Activated CD4-positive, alpha-beta T cell treated with anti-CD3 and anti-CD28 coated beads for 36 hours (primary cell): ENCODE data around the gene FMNL2. TPM values are rescaled to one million over a fixed set of nuclear protein-coding genes. Genes with fewer than 3 reads are reported as not detected.
A peak's percentile ranks its signal among the peaks of the same experiment; 100 is the strongest.

Source experiments
- ATAC-seq: fragments of 200-7000 bp; cut with Tn5 transposase; one replicate; pipeline ENCODE4 v1.10.0; 2021; ENCODE audit warnings: mild to moderate bottlenecking, moderate library complexity
- CTCF ChIA-PET: fragments of 350-600 bp; sonication (Branson Sonifier 250); formaldehyde crosslinking; loops from one replicate; lab custom pipeline; 2021; ENCODE audit warnings: antibody characterized with exemption; lab: Charles Lee
- POLR2A ChIA-PET: fragments of 350-600 bp; sonication (Branson Sonifier 250); formaldehyde crosslinking; loops from one replicate; lab custom pipeline; 2021; ENCODE audit warnings: antibody characterized with exemption, inconsistent platforms; lab: Charles Lee
- DNase-seq: peaks from one replicate; pipeline ENCODE4 v3.0.0-alpha.2; 2020
- H3K27ac Mint-ChIP-seq: one replicate; pipeline ENCODE4 v1.8.0; 2021; ENCODE audit warnings: mixed read lengths
- H3K27me3 Mint-ChIP-seq: one replicate; pipeline ENCODE4 v1.8.0; 2021; ENCODE audit warnings: mixed read lengths
- H3K36me3 Mint-ChIP-seq: one replicate; pipeline ENCODE4 v1.8.0; 2021; ENCODE audit warnings: low read depth, mixed read lengths
- H3K4me1 Mint-ChIP-seq: one replicate; pipeline ENCODE4 v1.8.0; 2021; ENCODE audit warnings: mixed read lengths
- H3K4me3 Mint-ChIP-seq: one replicate; pipeline ENCODE4 v1.8.0; 2021; ENCODE audit warnings: mild to moderate bottlenecking, moderate library complexity, mixed read lengths
- H3K9me3 Mint-ChIP-seq: one replicate; pipeline ENCODE4 v1.8.0; 2021; ENCODE audit warnings: low read depth, mixed read lengths
- intact Hi-C, 2 experiments: fragments of 100-400 bp; cut with DNase I in 1 of 2; cut with micrococcal nuclease in 1 of 2; formaldehyde crosslinking; loops; one replicate each; pipeline versions ENCODE4 v1.14.2 to v1.15.1; 2022 to 2024; cut with DNase I, micrococcal nuclease
- total RNA-seq, 2 experiments: library from RNA; stranded (reverse); gene quantifications; one replicate each; pipeline ENCODE4 v1.2.3, GENCODE V29; 2021

FMNL2 gene
- total RNA-seq, 2 experiments from 2014 or later, result 3.0 to 3.3 TPM

DNA sequence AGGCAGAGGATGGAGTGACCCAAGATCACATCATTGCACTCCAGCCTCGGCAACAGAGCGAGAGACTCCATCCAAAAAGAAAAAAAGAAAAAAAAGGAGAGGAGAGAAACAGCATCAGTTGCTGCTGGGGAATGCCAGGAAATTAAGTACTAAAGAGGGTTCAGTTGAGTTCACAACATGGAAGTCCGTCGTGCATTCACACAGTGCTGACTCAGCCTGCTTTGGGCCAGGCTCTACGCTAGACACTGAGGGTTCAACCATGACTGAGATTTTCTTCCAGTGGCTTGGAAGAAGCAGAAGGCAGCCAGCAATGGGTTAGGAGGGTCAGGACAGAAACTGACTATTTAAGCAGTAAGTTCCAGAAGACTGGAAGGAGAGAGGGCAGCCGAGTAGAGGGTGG lies 108.8 kb downstream of the FMNL2 start:
- POLR2A ChIA-PET, result no interaction called here
- H3K36me3 Mint-ChIP-seq, result no peaks in the 10 kb centered on the region
- CTCF ChIA-PET, result interaction anchor here (1.0 kb wide), 1 partner anchor 24 kb away, joined by 3 read pairs; no protein-coding TSS in a partner anchor
- peaks cover 14% of the 10 kb centered on the region for H3K4me1 Mint-ChIP-seq
- intact Hi-C loops, result loop anchor here in 1 of 2 experiments (2.0 kb wide), 1 partner anchor 23 kb away; no protein-coding TSS in a partner anchor
- no peak for ATAC-seq
- H3K27me3 Mint-ChIP-seq, result peaks cover 19% of the 10 kb centered on the region
- no peak for DNase-seq
- no peaks in the 10 kb centered on the region for H3K9me3 Mint-ChIP-seq
- H3K4me3 Mint-ChIP-seq, result no peak overlapping the region
- H3K27ac Mint-ChIP-seq, result no peak overlapping the region

- Mint-ChIP-seq H3K27me3 (peaks cover 17% of the 10 kb centered on the region), H3K9me3 (no peaks in the 10 kb centered on the region), H3K4me1 (peaks cover 14% of the 10 kb centered on the region), H3K36me3 (no peaks in the 10 kb centered on the region), H3K4me3 (no peak overlapping the region), H3K27ac (no peak overlapping the region)
- CTCF ChIA-PET, result interaction anchor here (1.0 kb wide), 1 partner anchor 24 kb away, joined by 3 read pairs; no protein-coding TSS in a partner anchor
- DNase-seq (no peak), ATAC-seq (no peak)
- intact Hi-C loops, result loop anchor here in 1 of 2 experiments (2.0 kb wide), 1 partner anchor 24 kb away; no protein-coding TSS in a partner anchor
- POLR2A ChIA-PET, result interaction anchor here (1.4 kb wide), 1 partner anchor 29 kb away, joined by 5 read pairs; no protein-coding TSS in a partner anchor
Observed at GRCh38 chr2:152444448-152444847, 109.5 kb downstream of the FMNL2 start.

GRCh38 chr2:152445375-152445774 lies 110.4 kb downstream of the FMNL2 start:
- intact Hi-C loops, result loop anchor here in 1 of 2 experiments (2.0 kb wide), 1 partner anchor 25 kb away; no protein-coding TSS in a partner anchor
- Mint-ChIP-seq H3K27me3 (peaks cover 17% of the 10 kb centered on the region), H3K36me3 (no peaks in the 10 kb centered on the region), H3K4me1 (peaks cover 14% of the 10 kb centered on the region), H3K9me3 (no peaks in the 10 kb centered on the region), H3K27ac (no peak overlapping the region), H3K4me3 (no peak overlapping the region)
- ATAC-seq (peak; percentile 34), DNase-seq (no peak)
- ChIA-PET CTCF (no interaction called here), POLR2A (interaction anchor here (1.4 kb wide), 1 partner anchor 30 kb away, joined by 5 read pairs; no protein-coding TSS in a partner anchor)

DNA sequence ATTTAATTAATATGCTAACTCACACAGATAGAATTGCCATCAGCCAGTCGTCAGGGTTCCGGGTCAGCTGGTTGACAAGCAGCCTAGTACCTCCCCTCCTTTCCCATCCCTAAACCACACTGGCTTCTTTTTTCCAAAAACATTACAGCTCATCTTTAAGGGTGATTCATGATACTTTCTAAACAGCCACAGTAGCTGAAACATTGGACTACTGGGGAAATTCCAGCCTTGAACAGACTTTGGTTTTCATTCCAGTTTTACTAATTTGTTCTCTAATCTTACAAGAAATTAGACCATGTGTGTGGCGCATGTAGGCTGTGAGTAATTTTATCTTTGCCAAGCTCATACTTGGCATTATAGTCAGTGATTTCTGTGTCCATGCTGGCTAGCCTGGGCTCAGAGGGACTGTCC lies 110.8 kb downstream of the FMNL2 start:
- ATAC-seq (peak; percentile 83), DNase-seq (peak; percentile 18)
- Mint-ChIP-seq H3K4me3 (no peak overlapping the region), H3K27me3 (peaks cover 17% of the 10 kb centered on the region), H3K4me1 (peaks cover 11% of the 10 kb centered on the region), H3K9me3 (no peaks in the 10 kb centered on the region), H3K36me3 (no peaks in the 10 kb centered on the region), H3K27ac (no peak overlapping the region)
- intact Hi-C loops, result loop anchor here in 1 of 2 experiments (2.0 kb wide), 1 partner anchor 25 kb away; no protein-coding TSS in a partner anchor
- ChIA-PET CTCF (interaction anchor here (0.6 kb wide), 1 partner anchor 261 kb away, joined by 5 read pairs; no protein-coding TSS in a partner anchor), POLR2A (no interaction called here)

DNA sequence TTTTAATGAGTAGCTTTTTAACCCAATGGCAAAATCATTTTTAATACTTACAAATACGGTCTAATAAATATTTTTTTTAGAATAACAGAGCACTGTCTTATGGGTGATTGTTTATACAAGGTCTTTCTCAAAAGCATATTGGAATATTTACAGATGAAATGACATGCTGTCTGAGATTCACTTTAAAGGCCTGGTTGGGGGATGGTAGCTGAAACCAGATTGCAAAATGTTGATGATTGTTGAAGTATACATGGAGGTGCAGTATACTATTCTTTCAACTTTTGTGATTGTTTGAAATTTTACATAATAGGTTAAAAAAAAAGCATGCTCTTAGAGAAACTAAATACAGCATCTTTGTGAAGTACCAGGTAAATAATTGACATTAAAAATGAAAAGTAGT lies 111.2 kb downstream of the FMNL2 start:
- Mint-ChIP-seq H3K27me3 (peaks cover 17% of the 10 kb centered on the region), H3K27ac (no peak overlapping the region), H3K4me3 (no peak overlapping the region), H3K4me1 (peaks cover 11% of the 10 kb centered on the region), H3K9me3 (no peaks in the 10 kb centered on the region), H3K36me3 (no peaks in the 10 kb centered on the region)
- DNase-seq (no peak), ATAC-seq (no peak)
- ChIA-PET CTCF (interaction anchor here (0.6 kb wide), 1 partner anchor 261 kb away, joined by 5 read pairs; no protein-coding TSS in a partner anchor), POLR2A (no interaction called here)
- intact Hi-C loops, result no loop called here

- no peaks in the 10 kb centered on the region for H3K36me3 Mint-ChIP-seq
- H3K4me3 Mint-ChIP-seq, result no peak overlapping the region
- H3K27ac Mint-ChIP-seq, result no peak overlapping the region
- ChIA-PET CTCF (no interaction called here), POLR2A (no interaction called here)
- DNase-seq, result no peak
- H3K4me1 Mint-ChIP-seq, result peaks cover 11% of the 10 kb centered on the region
- no peaks in the 10 kb centered on the region for H3K9me3 Mint-ChIP-seq
- peaks cover 13% of the 10 kb centered on the region for H3K27me3 Mint-ChIP-seq
- intact Hi-C loops, result no loop called here
- ATAC-seq, result no peak
Observed at GRCh38 chr2:152447897-152448296, 112.9 kb downstream of the FMNL2 start.

- intact Hi-C loops, result no loop called here
- Mint-ChIP-seq H3K27ac (no peak overlapping the region), H3K36me3 (no peaks in the 10 kb centered on the region), H3K27me3 (peaks cover 9% of the 10 kb centered on the region), H3K9me3 (no peaks in the 10 kb centered on the region), H3K4me3 (no peak overlapping the region), H3K4me1 (peaks cover 11% of the 10 kb centered on the region)
- DNase-seq, result no peak
- POLR2A ChIA-PET, result no interaction called here
- no peak for ATAC-seq
- CTCF ChIA-PET, result no interaction called here
Observed at GRCh38 chr2:152448606-152449005, 113.6 kb downstream of the FMNL2 start.

DNA sequence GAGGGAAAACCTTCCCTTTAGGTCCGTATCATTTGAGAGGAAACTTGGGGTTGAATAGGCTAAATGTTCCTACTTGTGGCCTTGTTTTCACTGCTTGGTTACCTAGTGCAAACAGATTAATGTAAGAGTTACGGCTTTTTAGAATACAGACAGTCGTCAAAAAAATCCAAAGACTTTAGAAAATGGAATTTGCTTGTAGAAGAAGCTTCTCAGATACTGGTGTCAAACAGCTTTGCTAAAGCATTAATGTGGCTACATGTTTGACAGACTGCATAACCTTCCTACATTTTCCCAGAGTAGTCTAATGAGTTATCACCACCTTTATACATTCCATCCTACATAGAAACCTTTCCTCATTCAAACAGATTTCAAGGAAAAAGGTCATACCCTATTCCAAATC lies 114.6 kb downstream of the FMNL2 start:
- Mint-ChIP-seq H3K27ac (no peak overlapping the region), H3K4me1 (peaks cover 11% of the 10 kb centered on the region), H3K9me3 (no peaks in the 10 kb centered on the region), H3K27me3 (peaks cover 5% of the 10 kb centered on the region), H3K36me3 (no peaks in the 10 kb centered on the region), H3K4me3 (no peak overlapping the region)
- no peak for DNase-seq
- POLR2A ChIA-PET, result no interaction called here
- CTCF ChIA-PET, result no interaction called here
- ATAC-seq, result no peak
- intact Hi-C loops, result no loop called here

DNA sequence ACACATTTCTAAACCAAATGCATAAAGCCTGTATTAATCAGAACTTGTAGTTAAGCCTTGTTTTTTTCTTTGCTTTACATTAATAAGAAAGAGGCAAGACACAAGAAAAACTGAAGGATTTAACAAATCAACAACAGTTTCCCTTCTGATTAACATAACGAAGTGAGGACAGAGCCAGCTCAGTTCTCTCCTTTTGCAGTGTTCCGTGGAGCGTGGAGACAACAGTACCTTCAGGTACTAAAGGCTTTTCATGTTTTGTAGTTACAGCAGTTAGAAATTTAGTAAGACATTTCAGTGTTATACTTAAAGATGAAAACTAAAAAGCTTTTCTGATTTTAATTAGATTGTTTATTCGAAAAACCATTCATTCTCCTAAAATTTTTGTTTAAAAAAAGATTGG lies 115.2 kb downstream of the FMNL2 start:
- no peak for ATAC-seq
- intact Hi-C loops, result no loop called here
- no peak for DNase-seq
- POLR2A ChIA-PET, result no interaction called here
- Mint-ChIP-seq H3K4me1 (peaks cover 11% of the 10 kb centered on the region), H3K27ac (no peak overlapping the region), H3K36me3 (no peaks in the 10 kb centered on the region), H3K27me3 (peaks cover 5% of the 10 kb centered on the region), H3K4me3 (no peak overlapping the region), H3K9me3 (no peaks in the 10 kb centered on the region)
- CTCF ChIA-PET, result no interaction called here

GRCh38 chr2:152452256-152452973 lies 117.4 kb downstream of the FMNL2 start:
- Mint-ChIP-seq H3K4me3 (no peak overlapping the region), H3K36me3 (no peaks in the 10 kb centered on the region), H3K27me3 (peaks cover 5% of the 10 kb centered on the region), H3K4me1 (peaks cover 3% of the 10 kb centered on the region), H3K27ac (no peak overlapping the region), H3K9me3 (no peaks in the 10 kb centered on the region)
- ATAC-seq (no peak), DNase-seq (no peak)
- intact Hi-C loops, result no loop called here
- ChIA-PET CTCF (no interaction called here), POLR2A (no interaction called here)

GRCh38 chr2:152453129-152453911 lies 118.3 kb downstream of the FMNL2 start:
- ATAC-seq (no peak), DNase-seq (no peak)
- H3K4me1 Mint-ChIP-seq, result no peaks in the 10 kb centered on the region
- no peaks in the 10 kb centered on the region for H3K9me3 Mint-ChIP-seq
- POLR2A ChIA-PET, result no interaction called here
- peaks cover 3% of the 10 kb centered on the region for H3K27me3 Mint-ChIP-seq
- H3K27ac Mint-ChIP-seq, result no peak overlapping the region
- CTCF ChIA-PET, result no interaction called here
- H3K4me3 Mint-ChIP-seq, result no peak overlapping the region
- intact Hi-C loops, result no loop called here
- H3K36me3 Mint-ChIP-seq, result no peaks in the 10 kb centered on the region
